Stomach (tissue), 4 donors: ENCODE measurements around the gene PRKG1.

Experiments used
- POLR2A ChIP-seq, 4 donors: fragments of 450-650 bp; IDR thresholded peaks; one replicate each; pipeline ENCODE4 v1.6.1; 2016; ENCODE audit warnings: antibody characterized with exemption in 4 of 4, control low read depth in 2 of 4, mild to moderate bottlenecking in 1 of 4, moderate library complexity in 1 of 4
- POLR2AphosphoS5 ChIP-seq, 3 donors: sonication (generic); formaldehyde crosslinking; IDR thresholded peaks; one replicate each; pipeline ENCODE4 v1.6.1; 2016; ENCODE audit warnings: antibody characterized with exemption in 3 of 3
- TF ChIP-seq, protein P1 (sequence below), 7 experiments: fragments of 450-650 bp in 4 of 7; fragments of 200-600 bp in 3 of 7; sonication (generic) in 3 of 7; IDR thresholded peaks; one replicate each; pipeline ENCODE4 v1.5.1; 2016 to 2019; ENCODE audit warnings: antibody characterized with exemption in 7 of 7, control low read depth in 2 of 7, mild to moderate bottlenecking in 1 of 7

DNA sequence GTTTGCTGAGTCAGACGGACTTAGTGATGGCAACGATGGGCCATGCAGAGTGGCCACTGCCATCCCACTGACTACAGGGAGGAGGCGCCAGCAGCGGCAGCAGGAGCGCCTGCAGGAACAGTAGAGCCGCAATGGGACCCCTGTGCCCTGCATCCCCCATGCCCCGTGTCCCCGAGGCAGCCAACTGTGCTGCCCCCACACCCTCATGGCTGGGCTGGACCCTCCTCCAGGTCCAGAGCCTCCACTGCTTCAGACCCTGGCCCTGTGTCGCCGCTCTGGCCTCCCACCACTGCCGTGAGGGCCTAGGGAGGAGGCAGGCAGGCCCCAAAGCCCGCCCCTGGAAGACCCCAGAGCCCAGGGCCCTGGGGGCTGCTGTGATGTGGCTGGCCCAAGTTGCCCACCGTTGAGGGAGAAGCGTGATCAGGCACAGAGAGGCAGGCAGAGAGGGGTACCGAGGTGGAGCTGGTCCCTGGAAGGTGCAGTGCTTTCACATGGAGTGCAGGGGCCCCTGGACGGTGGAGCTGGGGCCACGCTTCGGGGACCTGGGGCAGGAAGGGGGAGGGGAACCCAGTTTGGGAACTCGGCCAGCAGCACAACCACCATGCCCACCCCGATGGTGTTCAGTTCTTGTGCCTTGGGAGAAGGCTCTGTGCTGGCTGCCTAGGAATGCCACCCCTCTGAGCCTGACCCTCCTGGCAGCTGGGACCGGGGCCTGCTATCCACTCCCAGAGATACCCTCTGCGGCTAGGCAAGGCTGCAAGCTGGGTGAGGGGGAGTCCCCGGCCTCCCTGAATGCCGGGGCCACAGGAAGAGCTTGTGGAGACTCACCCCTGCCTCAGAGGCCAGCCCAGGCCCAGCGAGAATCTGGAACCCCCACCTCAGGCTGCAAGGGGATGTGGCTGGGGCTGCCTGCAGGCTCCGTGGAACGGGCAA is 1272.4 kb downstream of the PRKG1 start:
- TF ChIP-seq, protein P1, sequence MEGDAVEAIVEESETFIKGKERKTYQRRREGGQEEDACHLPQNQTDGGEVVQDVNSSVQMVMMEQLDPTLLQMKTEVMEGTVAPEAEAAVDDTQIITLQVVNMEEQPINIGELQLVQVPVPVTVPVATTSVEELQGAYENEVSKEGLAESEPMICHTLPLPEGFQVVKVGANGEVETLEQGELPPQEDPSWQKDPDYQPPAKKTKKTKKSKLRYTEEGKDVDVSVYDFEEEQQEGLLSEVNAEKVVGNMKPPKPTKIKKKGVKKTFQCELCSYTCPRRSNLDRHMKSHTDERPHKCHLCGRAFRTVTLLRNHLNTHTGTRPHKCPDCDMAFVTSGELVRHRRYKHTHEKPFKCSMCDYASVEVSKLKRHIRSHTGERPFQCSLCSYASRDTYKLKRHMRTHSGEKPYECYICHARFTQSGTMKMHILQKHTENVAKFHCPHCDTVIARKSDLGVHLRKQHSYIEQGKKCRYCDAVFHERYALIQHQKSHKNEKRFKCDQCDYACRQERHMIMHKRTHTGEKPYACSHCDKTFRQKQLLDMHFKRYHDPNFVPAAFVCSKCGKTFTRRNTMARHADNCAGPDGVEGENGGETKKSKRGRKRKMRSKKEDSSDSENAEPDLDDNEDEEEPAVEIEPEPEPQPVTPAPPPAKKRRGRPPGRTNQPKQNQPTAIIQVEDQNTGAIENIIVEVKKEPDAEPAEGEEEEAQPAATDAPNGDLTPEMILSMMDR (IDR thresholded peaks at IDR 0.05): no peak
- TF ChIP-seq POLR2A (IDR thresholded peaks at IDR 0.05): no peak
- no peak for TF ChIP-seq POLR2AphosphoS5 (IDR thresholded peaks at IDR 0.05)
